ENCODE results near the gene DENND1A.
A peak's percentile ranks its signal among the peaks of the same experiment; 100 is the strongest.

The DENND1A gene

GRCh38 chr9:123689701-123690428 is 240.1 kb downstream of the DENND1A start:
- POLR2A ChIA-PET, result no interaction called here
- TF ChIP-seq ZNF384 (IDR thresholded peaks at IDR 0.05) (no peak), CTBP1 (IDR thresholded peaks at IDR 0.05; ENCODE audit: borderline replicate concordance) (no peak), FOXA1 (IDR thresholded peaks at IDR 0.05) (no peak), SP1 (IDR thresholded peaks at IDR 0.05) (no peak), FOXM1 (IDR thresholded peaks at IDR 0.05; ENCODE audit: borderline replicate concordance) (no peak), BHLHE40 (IDR thresholded peaks at IDR 0.05; ENCODE audit: borderline replicate concordance) (no peak), SUZ12 (IDR thresholded peaks at IDR 0.05) (no peak), NFRKB (IDR thresholded peaks at IDR 0.05) (no peak), HDGF (IDR thresholded peaks at IDR 0.05; ENCODE audit: borderline replicate concordance) (no peak)
- DNase-seq (ENCODE audit: extremely low spot score), result no peak
- CTCF ChIA-PET, result no interaction called here

- ChIA-PET CTCF (interaction anchor here (1.3 kb wide), 1 partner anchor 354 kb away, joined by 5 read pairs; no protein-coding TSS in a partner anchor), POLR2A (interaction anchor here (1.0 to 1.3 kb wide), 2 partner anchors 10 to 24 kb away, joined by 3 read pairs; no protein-coding TSS in a partner anchor)
- peak; percentile 20 for DNase-seq (ENCODE audit: extremely low spot score)
- TF ChIP-seq PKNOX1 (IDR thresholded peaks at IDR 0.05) (peak; percentile 58; the same call in 1 of the 2 replicates), ELF4 (IDR thresholded peaks at IDR 0.05) (no peak), FOXA1 (IDR thresholded peaks at IDR 0.05) (peak; percentile 93)
These were observed 242.6 kb downstream of the DENND1A start for GRCh38 chr9:123687246-123687751.

GRCh38 chr9:123686829-123687192 is 243.1 kb downstream of the DENND1A start:
- TF ChIP-seq BHLHE40 (IDR thresholded peaks at IDR 0.05; ENCODE audit: borderline replicate concordance), result no peak
- TF ChIP-seq PKNOX1 (IDR thresholded peaks at IDR 0.05), result peak; percentile 73; the same call in 1 of the 2 replicates
- ChIA-PET CTCF (interaction anchor here (1.3 kb wide), 1 partner anchor 354 kb away, joined by 5 read pairs; no protein-coding TSS in a partner anchor), POLR2A (interaction anchor here (1.0 to 1.3 kb wide), 2 partner anchors 9 to 24 kb away, joined by 3 read pairs; no protein-coding TSS in a partner anchor)
- DNase-seq (ENCODE audit: extremely low spot score), result no peak

GRCh38 chr9:123686131-123686828 is 243.6 kb downstream of the DENND1A start:
- ChIA-PET POLR2A (interaction anchor here (1.0 to 1.3 kb wide), 2 partner anchors 9 to 25 kb away, joined by 3 read pairs; no protein-coding TSS in a partner anchor), CTCF (interaction anchor here (1.3 kb wide), 1 partner anchor 355 kb away, joined by 5 read pairs; no protein-coding TSS in a partner anchor)
- no peak for DNase-seq (ENCODE audit: extremely low spot score)
- no peak for TF ChIP-seq ARNT (IDR thresholded peaks at IDR 0.05)
- no peak for TF ChIP-seq NFRKB (IDR thresholded peaks at IDR 0.05)

GRCh38 chr9:123685489-123686083 is 244.3 kb downstream of the DENND1A start:
- CTCF ChIA-PET, result no interaction called here
- no peak for DNase-seq (ENCODE audit: extremely low spot score)
- TF ChIP-seq CTBP1 (IDR thresholded peaks at IDR 0.05; ENCODE audit: borderline replicate concordance) (no peak), SP1 (IDR thresholded peaks at IDR 0.05) (no peak), FOXK2 (IDR thresholded peaks at IDR 0.05) (no peak), PKNOX1 (IDR thresholded peaks at IDR 0.05) (no peak), NFRKB (IDR thresholded peaks at IDR 0.05) (no peak), ELF4 (IDR thresholded peaks at IDR 0.05) (no peak), FOXM1 (IDR thresholded peaks at IDR 0.05; ENCODE audit: borderline replicate concordance) (no peak), TARDBP (IDR thresholded peaks at IDR 0.05) (no peak), ZNF384 (IDR thresholded peaks at IDR 0.05) (no peak), HDGF (IDR thresholded peaks at IDR 0.05; ENCODE audit: borderline replicate concordance) (no peak), FOXA1 (IDR thresholded peaks at IDR 0.05) (no peak), ARNT (IDR thresholded peaks at IDR 0.05) (no peak), BHLHE40 (IDR thresholded peaks at IDR 0.05; ENCODE audit: borderline replicate concordance) (no peak), L3MBTL2 (conservative IDR thresholded peaks at IDR 0.05) (no peak), SUZ12 (IDR thresholded peaks at IDR 0.05) (no peak), LEF1 (IDR thresholded peaks at IDR 0.05; ENCODE audit: borderline replicate concordance) (no peak)
- POLR2A ChIA-PET, result interaction anchor here (1.3 kb wide), 1 partner anchor 25 kb away, joined by 3 read pairs; no protein-coding TSS in a partner anchor

- DNase-seq (ENCODE audit: extremely low spot score), result no peak
- TF ChIP-seq TARDBP (IDR thresholded peaks at IDR 0.05) (no peak), HDGF (IDR thresholded peaks at IDR 0.05; ENCODE audit: borderline replicate concordance) (no peak), SUZ12 (IDR thresholded peaks at IDR 0.05) (no peak), LEF1 (IDR thresholded peaks at IDR 0.05; ENCODE audit: borderline replicate concordance) (no peak), ZNF384 (IDR thresholded peaks at IDR 0.05) (no peak), BHLHE40 (IDR thresholded peaks at IDR 0.05; ENCODE audit: borderline replicate concordance) (no peak), FOXK2 (IDR thresholded peaks at IDR 0.05) (no peak), FOXM1 (IDR thresholded peaks at IDR 0.05; ENCODE audit: borderline replicate concordance) (no peak), FOXA1 (IDR thresholded peaks at IDR 0.05) (no peak), PKNOX1 (IDR thresholded peaks at IDR 0.05) (no peak), SP1 (IDR thresholded peaks at IDR 0.05) (no peak), CTBP1 (IDR thresholded peaks at IDR 0.05; ENCODE audit: borderline replicate concordance) (no peak), ARNT (IDR thresholded peaks at IDR 0.05) (no peak), NFRKB (IDR thresholded peaks at IDR 0.05) (no peak), ELF4 (IDR thresholded peaks at IDR 0.05) (no peak), L3MBTL2 (conservative IDR thresholded peaks at IDR 0.05) (no peak)
- POLR2A ChIA-PET, result no interaction called here
- CTCF ChIA-PET, result no interaction called here
These were observed 245.4 kb downstream of the DENND1A start for GRCh38 chr9:123684393-123685149.

All from HEK293T (cell line).